NCI-H1436 treated with DMSO at 0.1 percent for 48 hours (cell line): ENCODE data around the gene EYA2.
"Not testable (repeated sequence)": the region's sequence is repeated elsewhere in the genome, so short reads cannot be mapped to it uniquely, and the experiment has no call there.

ENCODE experiments used
- DNase-seq: peaks from one replicate; lab custom pipeline; 2025; lab: John Stamatoyannopoulos, UW

EYA2 gene

GRCh38 chr20:46955601-46956556 lies 61.2 kb downstream of the EYA2 start:
- no peak for DNase-seq

- no peak for DNase-seq
These were observed 64.5 kb downstream of the EYA2 start for GRCh38 chr20:46959081-46959692.

- no peak for DNase-seq
These were observed 65.2 kb downstream of the EYA2 start for GRCh38 chr20:46959821-46960220.

- no peak for DNase-seq
These were observed 65.9 kb downstream of the EYA2 start for GRCh38 chr20:46960536-46960935.

- DNase-seq = not testable (repeated sequence)
These were observed 67.3 kb downstream of the EYA2 start for GRCh38 chr20:46961968-46962367.

GRCh38 chr20:46962452-46963195 lies 68.0 kb downstream of the EYA2 start:
- no peak for DNase-seq

GRCh38 chr20:46963196-46963529 lies 68.5 kb downstream of the EYA2 start:
- DNase-seq = no peak

GRCh38 chr20:46963758-46964617 lies 69.3 kb downstream of the EYA2 start:
- DNase-seq = peak; percentile 29

- DNase-seq = no peak
These were observed 70.2 kb downstream of the EYA2 start for GRCh38 chr20:46964618-46965455.

GRCh38 chr20:46965477-46965876 lies 70.8 kb downstream of the EYA2 start:
- DNase-seq = no peak

- no peak for DNase-seq
These were observed 73.0 kb downstream of the EYA2 start for GRCh38 chr20:46967646-46968045.

GRCh38 chr20:46970937-46971630 lies 76.4 kb downstream of the EYA2 start:
- DNase-seq = peak; percentile 42

- DNase-seq = no peak
These were observed 79.1 kb downstream of the EYA2 start for GRCh38 chr20:46973766-46974165.

- DNase-seq = no peak
These were observed 80.2 kb downstream of the EYA2 start for GRCh38 chr20:46974669-46975434.

GRCh38 chr20:46975976-46976375 lies 81.3 kb downstream of the EYA2 start:
- no peak for DNase-seq

GRCh38 chr20:46977204-46977603 lies 82.6 kb downstream of the EYA2 start:
- no peak for DNase-seq

- DNase-seq = no peak
These were observed 83.4 kb downstream of the EYA2 start for GRCh38 chr20:46977909-46978588.

GRCh38 chr20:46978951-46979491 lies 84.4 kb downstream of the EYA2 start:
- no peak for DNase-seq
